ENCODE measurements around the gene ARID3C.

ARID3C gene

GRCh38 chr9:34627716-34628655 is 880 bp downstream of the ARID3C start:
- no peak for DNase-seq

GRCh38 chr9:34625186-34625486 is 3.7 kb downstream of the ARID3C start:
- no peak for DNase-seq

DNA sequence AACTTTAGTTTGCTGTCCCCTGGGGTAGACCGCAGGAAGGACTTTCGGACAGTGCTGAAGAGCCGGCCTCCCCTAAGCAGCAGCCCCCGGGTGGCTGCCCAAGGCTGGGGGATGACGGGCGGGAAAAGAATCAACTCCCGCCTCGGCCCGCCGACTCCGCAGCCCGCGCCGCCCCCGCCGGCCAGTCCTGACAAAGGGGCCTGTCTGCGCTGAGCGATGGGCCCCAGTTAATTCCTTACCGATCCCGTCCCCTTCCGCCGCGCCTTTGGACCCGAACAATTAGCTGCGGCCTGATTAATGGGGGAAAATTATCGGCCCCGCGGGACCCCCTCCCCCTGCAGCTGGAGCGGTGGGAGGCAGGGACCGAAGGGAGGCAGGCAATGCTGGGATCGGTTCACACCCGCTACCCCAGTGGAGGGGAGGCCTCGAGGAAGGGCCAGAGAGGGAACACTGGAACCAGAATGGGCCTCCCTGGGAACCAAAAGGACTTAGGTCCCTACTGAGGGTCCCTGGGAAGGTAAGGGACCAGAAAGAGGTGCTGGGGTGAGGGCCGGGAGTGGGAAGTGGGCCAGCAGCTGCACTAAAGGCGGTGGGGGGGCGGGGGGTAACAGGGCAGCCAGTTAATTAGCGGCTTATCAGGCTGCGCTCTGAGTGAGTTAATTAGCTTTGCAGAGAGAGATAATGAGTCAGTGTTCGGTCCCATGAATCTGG is 4.2 kb downstream of the ARID3C start:
- no peak for DNase-seq

DNA sequence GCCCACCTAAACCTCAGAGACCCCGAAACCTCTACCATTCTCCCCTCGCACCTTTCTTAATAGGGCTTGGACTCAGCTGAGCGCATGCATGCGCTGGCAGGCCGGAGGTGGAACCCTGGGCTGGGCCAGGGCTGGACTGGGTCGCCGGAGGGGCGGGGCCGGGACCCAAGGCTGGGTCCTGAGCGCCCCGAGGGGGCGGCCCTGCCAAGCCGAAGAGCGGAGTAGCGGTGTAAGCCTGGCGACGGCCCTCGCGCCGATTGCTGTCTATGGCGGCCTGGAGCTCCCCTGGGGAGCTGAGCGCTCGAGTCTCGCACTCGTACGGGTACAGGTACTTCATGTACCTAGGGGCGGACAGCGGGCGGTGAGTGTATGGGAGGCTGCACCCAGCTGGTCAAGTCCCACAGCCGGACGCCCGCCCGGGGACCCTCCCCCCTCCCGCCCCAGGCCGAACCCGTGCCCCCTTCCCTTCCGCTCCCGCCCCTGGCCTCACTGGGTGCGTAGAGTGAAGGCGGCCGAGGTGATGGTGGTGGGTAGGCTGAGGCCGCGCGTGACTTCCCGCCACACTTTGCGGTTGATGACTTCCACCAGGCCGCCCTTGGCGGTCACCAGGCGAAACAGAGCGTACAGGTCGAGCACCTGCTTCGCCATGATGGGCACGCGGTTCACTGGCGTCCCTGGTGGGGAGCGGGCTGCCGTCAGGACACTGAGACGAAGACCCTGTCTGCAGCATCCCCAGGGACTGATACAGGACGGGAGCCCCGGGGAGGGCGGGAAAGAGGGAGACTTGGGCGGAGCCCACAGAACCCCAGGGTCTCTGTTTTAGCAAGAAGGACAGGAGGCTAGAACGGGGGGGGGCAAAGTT is 5.3 kb downstream of the ARID3C start:
- no peak for DNase-seq

GRCh38 chr9:34620061-34620994 is 8.5 kb downstream of the ARID3C start, which contains the start of gene DCTN3:
Gene DCTN3 (minus strand): TSS chr9:34620495. CDS start chr9:34620464, 31 bp downstream.
- DNase-seq = peak; percentile 81 to 95 (median 88)

- no peak for DNase-seq
Measured at GRCh38 chr9:34615132-34615531, 13.7 kb downstream of the ARID3C start.

GRCh38 chr9:34612788-34613390 is 16.0 kb downstream of the ARID3C start:
- DNase-seq = peak; percentile 36 to 65 (median 59)

DNA sequence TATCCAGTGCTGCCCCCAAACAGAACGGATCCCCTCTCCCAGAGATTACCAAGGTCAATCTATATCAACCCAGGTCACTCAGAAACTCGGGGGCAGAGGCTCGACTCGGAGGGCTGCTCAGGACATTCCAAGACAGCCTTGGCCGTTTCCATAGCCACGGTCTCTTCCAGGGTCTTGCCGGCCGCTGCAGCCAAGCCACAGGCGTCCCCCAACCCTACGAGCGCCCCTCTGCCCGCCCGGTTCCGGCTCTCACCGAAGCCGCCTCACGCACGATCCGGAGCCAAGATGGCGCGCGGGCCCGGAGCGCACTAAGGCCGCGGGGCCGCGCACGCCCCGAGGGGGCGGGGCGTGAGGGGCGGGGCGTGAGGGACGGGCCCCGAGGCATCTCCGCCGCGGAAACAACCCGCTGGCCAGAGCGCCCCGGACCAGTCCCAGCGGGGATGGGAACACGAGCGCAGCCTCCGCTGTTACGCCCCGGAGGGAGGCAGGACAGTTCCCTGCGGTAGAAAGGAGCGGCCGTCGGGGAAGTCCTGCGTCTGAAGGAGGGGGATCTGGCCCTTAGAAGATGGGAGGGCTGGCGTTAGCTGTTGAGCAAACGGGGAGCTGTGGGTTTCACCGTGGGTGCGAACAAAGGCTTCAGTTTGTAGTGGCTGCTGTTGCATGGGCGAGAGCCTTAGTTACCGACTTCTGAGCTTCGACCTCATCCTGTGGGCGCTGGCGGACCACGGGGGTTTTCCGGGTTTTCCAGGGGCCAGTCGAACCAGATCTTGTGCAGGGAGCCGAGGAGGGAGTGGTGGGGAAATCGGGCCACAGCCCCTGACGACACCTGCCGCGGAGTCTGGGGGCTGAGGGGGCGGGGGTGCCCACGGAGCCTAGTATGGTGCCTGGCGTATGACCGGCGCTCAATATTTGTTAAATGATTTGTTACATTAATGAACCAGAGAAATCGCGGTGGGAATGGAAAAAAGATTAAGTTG is 16.8 kb downstream of the ARID3C start, which contains the start of gene RPP25L:
Gene RPP25L (minus strand): TSS at position 287 of the 977 bp plus-strand sequence. CDS start 801 bp downstream, outside the sequence.
- DNase-seq = peak; percentile 75 to 85 (median 80)

DNA sequence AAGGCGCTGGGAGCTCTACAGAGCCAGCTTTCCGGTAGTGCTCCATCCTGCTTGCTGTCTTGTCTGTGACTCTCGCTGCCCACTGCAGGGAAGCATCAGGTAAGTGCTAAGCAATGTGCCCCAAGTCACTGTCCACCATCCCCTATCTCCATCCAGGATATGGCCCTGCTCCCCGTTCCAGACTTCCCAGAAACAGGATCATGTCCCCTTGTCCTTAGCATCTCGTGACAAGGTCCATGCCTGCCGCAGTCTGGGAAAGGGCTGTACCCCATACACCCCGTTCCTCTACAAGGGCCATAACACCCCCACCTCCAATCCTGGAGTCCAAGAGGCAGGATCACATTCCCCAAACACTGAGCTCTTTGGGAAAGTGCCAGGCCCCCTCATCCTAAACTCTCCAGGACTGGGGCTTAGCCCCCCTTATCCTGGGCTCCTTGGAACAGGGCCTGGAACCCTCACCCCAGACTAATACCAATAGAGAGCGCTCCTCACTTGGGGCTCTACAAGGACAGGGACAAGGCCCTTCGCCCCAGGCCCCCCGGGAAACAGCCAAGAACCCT is 17.5 kb downstream of the ARID3C start:
- no peak for DNase-seq

DNA sequence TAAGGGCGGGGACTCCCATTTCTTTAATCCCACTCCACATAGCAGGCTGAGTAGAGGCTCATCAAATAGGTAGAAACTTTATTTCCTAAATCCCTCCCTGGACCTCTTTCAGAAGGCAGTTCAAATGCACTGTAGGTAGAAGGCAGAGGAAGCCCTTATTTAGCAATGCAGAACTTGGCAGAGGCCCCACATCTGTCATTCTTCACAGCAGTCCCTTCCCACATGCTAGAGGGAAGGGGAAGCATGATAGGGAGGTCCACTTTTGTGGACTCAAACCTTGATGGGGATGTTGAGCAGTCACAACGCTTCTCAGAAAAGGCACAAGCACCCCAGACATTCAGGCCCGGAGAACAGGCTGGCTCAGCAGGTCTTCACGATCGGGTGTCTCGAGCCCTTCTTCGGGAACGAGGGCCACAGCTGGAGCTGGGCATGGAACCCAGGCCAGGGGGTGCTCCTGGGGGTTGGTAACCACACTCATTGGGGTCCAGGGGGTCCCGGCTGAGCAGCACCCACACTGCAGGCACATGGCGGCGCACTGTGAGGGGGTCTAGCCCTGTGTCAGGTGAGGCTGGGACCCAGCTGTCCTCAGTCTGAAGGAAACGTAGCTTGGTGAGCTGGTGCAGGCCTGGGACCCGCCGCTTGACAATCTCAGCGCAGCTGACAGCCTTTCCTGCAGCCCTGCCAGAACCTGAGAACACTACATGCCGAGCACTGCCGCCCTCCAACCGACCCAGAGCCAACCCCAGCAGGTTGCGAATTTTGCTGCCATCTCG is 18.2 kb downstream of the ARID3C start:
- DNase-seq = no peak

DNA sequence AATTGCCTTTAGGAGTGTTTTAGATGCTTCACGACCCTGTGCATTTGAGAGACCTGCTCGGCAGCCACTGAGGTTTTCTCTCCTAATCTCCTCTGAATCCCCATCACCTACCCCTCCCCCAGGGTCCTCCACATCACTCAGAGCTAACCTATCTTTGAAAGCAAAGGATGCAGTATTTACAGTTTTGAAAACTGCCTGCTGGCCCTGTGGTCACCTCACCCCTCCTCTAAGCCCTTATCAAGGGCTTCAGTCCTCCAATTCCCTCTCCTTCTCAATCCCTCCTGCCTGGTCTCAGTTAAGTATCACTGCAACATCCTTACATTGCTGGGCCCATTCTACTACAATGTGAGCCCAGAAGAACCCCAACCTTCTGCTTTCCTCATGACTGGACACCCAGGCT is 21.5 kb downstream of the ARID3C start:
- no peak for DNase-seq

DNA sequence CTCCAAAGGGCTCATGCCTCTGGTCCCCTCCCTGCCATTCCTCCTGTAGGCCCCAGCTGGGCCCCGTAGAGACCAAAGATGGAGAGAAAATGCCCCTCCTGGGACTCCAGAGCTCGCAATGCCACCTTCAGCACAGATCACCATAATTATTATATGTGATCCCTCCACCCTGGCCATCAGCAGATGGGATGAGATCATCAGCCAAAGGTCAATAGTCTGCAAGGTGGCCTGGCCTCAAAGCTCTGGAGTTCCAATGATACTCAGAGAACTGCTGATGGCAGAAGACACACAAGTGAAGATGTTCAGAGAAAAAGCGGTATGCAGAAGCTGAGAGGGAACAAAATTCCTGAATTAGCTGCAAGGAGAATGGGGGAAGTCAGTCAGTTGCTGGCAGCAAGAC is 22.0 kb downstream of the ARID3C start:
- DNase-seq = no peak

DNA sequence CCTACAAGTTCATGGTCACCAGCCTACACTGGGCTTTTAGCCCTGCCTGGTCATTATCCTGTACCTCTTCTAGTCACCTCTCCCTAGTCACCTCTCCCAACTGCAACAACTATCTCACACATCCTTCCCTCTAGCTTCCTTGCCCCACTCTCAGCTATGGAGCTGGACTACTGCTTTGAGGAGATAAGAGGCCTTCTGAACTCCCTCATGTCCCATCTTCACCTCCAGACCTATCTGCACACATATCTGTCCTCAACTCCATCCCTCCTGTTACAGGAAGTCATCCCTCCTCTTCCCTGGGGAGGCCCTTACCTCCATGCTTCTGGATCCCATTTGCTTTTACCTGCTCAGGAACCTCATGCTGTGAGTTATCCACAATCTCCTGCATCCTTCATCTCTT is 22.7 kb downstream of the ARID3C start:
- no peak for DNase-seq

DNA sequence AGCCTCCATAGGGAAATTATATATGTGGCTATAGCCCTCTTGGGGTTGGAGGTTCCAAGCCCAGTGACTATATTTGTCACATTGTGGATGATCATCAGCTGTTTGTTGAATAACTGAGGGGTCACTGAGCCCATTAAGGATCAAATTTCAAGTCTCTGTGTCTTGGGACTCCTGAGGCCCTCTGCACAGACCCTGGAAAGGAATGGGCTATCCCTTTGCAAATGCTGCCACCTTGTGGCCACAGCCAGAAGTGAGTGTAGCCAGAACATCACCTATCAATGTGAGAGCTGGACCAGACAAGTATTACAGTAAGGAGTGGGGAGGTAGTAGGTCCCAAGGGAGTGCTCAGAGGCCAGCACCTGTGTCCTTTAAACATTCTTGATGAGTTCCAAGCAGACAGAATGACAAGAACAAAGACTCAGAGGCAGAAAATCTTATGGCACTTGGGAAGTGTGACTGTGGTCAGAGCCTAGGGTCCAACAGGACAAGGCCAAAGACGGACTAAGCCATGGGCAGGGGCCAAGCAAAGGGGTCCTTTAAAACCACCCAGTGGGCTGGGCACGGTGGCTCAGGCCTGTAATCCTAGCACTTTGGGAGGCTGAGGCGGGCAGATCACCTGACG is 25.1 kb downstream of the ARID3C start:
- peak; percentile 51 to 77 (median 65) for DNase-seq

DNA sequence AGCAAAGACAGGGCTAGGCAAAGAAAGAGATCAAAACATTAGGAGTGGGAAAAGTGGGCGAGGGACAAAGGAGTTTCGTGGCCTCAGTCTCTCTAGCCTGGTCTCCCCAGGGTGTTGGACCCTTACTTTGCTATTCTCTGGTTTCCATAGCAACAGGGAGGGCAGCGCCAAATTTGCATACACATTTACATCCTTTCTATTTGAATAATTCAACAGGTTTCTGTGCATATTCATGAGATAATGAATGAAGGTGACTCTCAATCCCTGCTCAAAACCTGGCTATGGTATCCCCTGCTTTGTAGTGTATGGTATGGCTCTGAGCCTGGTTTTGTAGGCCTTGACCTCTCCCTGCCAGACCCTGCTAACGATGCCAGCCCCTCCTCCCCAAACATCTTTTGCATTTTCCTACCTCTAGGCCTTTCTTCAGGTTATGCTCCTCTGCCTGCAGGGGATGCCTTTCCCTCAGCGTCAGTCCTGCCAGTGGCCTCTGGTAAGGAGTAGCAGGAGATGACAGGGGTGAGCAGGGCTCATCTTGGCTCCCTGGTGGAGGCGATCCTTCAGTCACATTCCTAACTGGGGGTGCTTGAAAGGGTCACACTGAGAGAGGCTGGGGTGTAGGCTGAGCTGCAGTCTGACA is 26.8 kb downstream of the ARID3C start:
- DNase-seq = no peak

DNA sequence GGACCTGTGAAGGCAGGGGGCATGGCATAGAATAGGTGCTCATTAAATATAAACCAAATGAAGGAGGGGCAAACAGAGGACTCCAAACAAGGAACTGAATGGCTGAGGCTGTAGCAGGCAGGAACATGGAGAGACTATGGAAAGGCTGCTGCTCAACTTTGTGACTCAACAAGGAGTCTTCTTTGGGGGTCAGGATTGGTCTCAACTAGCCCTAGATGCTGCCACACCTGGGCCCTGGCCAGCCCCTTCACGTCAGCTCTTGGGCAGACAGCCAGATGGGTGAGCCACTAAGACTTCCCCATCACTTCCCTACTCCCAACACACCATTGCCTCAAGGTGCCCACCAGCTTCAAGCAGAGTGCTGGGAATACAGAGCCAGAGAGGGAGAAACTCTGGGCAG is 28.0 kb downstream of the ARID3C start:
- DNase-seq = no peak

GRCh38 chr9:34599546-34599945 is 29.3 kb downstream of the ARID3C start:
- DNase-seq = no peak

- DNase-seq = no peak
Measured at GRCh38 chr9:34594177-34594576, 34.7 kb downstream of the ARID3C start.
